T-cell (primary cell): Measurements from ENCODE around the gene ARHGAP32. TPM values are rescaled to one million over a fixed set of nuclear protein-coding genes. Genes with fewer than 3 reads are reported as not detected.

Experiments
- ATAC-seq, 4 experiments: fragments of 200-7000 bp in 3 of 4; fragments of 150-1000 bp in 1 of 4; cut with Tn5 transposase; replicated peaks in 1 of 4; 1 replicate in 3 of 4; 2 replicates in 1 of 4; pipeline ENCODE4 v1.10.0; 2021; ENCODE audit warnings: moderate library complexity in 3 of 4, mild to moderate bottlenecking in 2 of 4, moderate number of reproducible peaks in 1 of 4
- CTCF ChIA-PET, 2 donors: fragments of 300-600 bp; sonication (Branson Sonifier 250); formaldehyde crosslinking; loops; one replicate each; lab custom pipeline; 2022; ENCODE audit warnings: antibody characterized with exemption in 2 of 2; lab: Charles Lee
- POLR2A ChIA-PET, 2 donors: fragments of 300-600 bp; sonication (Branson Sonifier 250); formaldehyde crosslinking; loops; one replicate each; lab custom pipeline; 2022; ENCODE audit warnings: antibody characterized with exemption in 2 of 2; lab: Charles Lee
- DNase-seq, 35 experiments: peaks; one replicate each; pipeline versions ENCODE4 v3.0.0 to v3.0.0-alpha.2; 2013 to 2023
- H3K27ac ChIP-seq: one replicate; pipeline ENCODE4 v1.5.1; 2013; ENCODE audit warnings: low read length
- H3K27me3 ChIP-seq, 2 experiments: replicated peaks in 1 of 2; 1 replicate in 1 of 2; 2 replicates in 1 of 2; pipeline versions ENCODE4 v1.6.1 to v1.7.0; 2013; ENCODE audit warnings: low read length in 1 of 2, mixed read lengths in 1 of 2; ENCODE audit not compliant: control insufficient read depth in 2 of 2, insufficient read depth in 2 of 2; ENCODE audit errors: extremely low read depth in 1 of 2
- H3K36me3 ChIP-seq, 2 donors: 1 replicate in 1 of 2; 2 replicates in 1 of 2; pipeline versions ENCODE4 v1.6.1 to v1.7.0; 2013; ENCODE audit warnings: low read length in 1 of 2; ENCODE audit not compliant: control insufficient read depth in 2 of 2, insufficient read depth in 1 of 2; ENCODE audit errors: extremely low read depth in 1 of 2
- H3K4me1 ChIP-seq, 2 experiments: 1 replicate in 1 of 2; 2 replicates in 1 of 2; pipeline versions ENCODE4 v1.6.1 to v1.7.0; 2013; ENCODE audit warnings: low read length in 2 of 2, mixed read lengths in 1 of 2; ENCODE audit not compliant: insufficient read depth in 2 of 2, control insufficient read depth in 1 of 2; ENCODE audit errors: extremely low read depth in 1 of 2
- H3K4me3 ChIP-seq, 2 donors: 1 replicate in 1 of 2; 2 replicates in 1 of 2; pipeline versions ENCODE4 v1.5.1 to v1.7.0; 2013; ENCODE audit warnings: mild to moderate bottlenecking in 2 of 2, low read length in 1 of 2, moderate library complexity in 1 of 2; ENCODE audit not compliant: control insufficient read depth in 1 of 2; ENCODE audit errors: extremely low read depth in 1 of 2
- H3K9me3 ChIP-seq: 2 replicates; pipeline ENCODE4 v1.7.0; 2013
- H3K27ac Mint-ChIP-seq, 2 donors: one replicate each; pipeline ENCODE4 v1.8.0; 2020 to 2021; ENCODE audit warnings: mild to moderate bottlenecking in 2 of 2, mixed read lengths in 2 of 2
- H3K27me3 Mint-ChIP-seq, 2 donors: one replicate each; pipeline ENCODE4 v1.8.0; 2021 to 2022; ENCODE audit warnings: mixed read lengths in 2 of 2
- H3K36me3 Mint-ChIP-seq: one replicate; pipeline ENCODE4 v1.8.0; 2021; ENCODE audit warnings: mixed read lengths
- H3K4me1 Mint-ChIP-seq, 3 donors: one replicate each; pipeline ENCODE4 v1.8.0; 2020 to 2022; ENCODE audit warnings: mixed read lengths in 3 of 3, mild to moderate bottlenecking in 1 of 3
- H3K4me3 Mint-ChIP-seq, 3 donors: one replicate each; pipeline ENCODE4 v1.8.0; 2020 to 2022; ENCODE audit warnings: mild to moderate bottlenecking in 3 of 3, mixed read lengths in 3 of 3, moderate library complexity in 3 of 3
- H3K9me3 Mint-ChIP-seq, 3 donors: one replicate each; pipeline ENCODE4 v1.8.0; 2020 to 2022; ENCODE audit warnings: mixed read lengths in 3 of 3
- WGBS: methylation state at CpG from one replicate; pipeline ENCODE4 v1.1.5; 2013; ENCODE audit warnings: missing lambda C conversion rate; ENCODE audit not compliant: insufficient coverage; 5-methylcytosine and 5-hydroxymethylcytosine counted together
- total RNA-seq, 35 experiments: library from RNA in 6 of 35; stranded (reverse) in 6 of 35; fragments of 120-200 nt in 1 of 35; gene quantifications; one replicate each; pipeline versions ENCODE4 v1.2.1 to v1.2.4 and lab custom pipeline; 2013 to 2026

Gene ARHGAP32
- total RNA-seq, 5 donors from 2014 or later (not counting 1 experiment from before 2014, with no cell fraction given), result 4.4 to 7.8 (median 6.5) TPM

DNA sequence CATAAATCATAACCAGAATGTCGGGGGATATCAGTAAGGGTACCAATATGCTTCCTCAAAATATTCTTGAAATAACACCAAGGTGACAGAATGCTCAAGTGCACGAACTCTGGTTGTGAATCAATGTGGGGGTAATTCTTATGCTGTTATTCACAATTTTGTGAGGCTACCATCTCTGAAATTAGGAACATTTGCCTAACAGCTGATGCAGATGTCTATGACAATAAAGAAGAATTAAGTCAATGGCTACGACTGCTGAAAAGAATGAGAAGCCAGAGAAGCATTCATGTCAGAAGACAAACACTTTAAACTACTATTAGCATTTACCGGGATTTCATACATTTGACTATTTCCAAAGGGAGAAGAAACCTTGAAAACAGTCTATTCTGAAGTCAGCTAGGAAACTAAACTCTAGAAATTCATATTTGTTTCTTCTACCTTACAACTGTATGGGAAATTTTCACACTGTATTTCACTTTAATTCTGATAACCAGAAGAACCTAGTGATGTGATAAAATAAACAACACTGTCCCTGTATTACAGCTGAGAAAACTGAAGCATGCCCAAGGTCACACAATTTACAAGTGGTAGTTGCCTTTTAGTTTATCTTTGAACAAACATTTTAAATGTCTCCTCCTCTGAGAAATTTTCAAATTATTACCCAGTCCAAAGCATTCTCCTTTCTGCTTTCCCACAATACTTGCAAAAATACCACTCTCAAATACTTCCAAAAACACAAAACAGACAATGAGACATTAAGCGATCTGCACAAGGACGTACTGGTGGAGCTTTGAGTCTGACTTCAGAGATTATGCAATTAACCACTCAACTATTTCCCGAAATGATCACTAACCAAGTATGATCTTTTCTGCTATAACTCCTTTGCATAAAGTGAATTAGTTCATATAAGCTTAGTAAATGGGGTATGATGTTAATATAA, 18.0 kb upstream of the ARHGAP32 start:
- Mint-ChIP-seq H3K4me3 (no peak overlapping the region), H3K9me3 (peaks cover 0 to 3% (median 0%) of the 10 kb centered on the region in 3 donors), H3K27me3 (peaks cover 0 to 2% of the 10 kb centered on the region in 2 donors), H3K36me3 (no peaks in the 10 kb centered on the region), H3K4me1 (peaks cover 0 to 5% (median 4%) of the 10 kb centered on the region in 3 donors), H3K27ac (no peak overlapping the region)
- ATAC-seq, result no peak
- ChIA-PET CTCF (no interaction called here), POLR2A (no interaction called here)
- Histone ChIP-seq H3K4me3 (no peak overlapping the region), H3K9me3 (no peaks in the 10 kb centered on the region), H3K4me1 (peaks cover 0 to under 1% of the 10 kb centered on the region in 2 experiments), H3K27me3 (no peaks in the 10 kb centered on the region), H3K27ac (no peak overlapping the region), H3K36me3 (no peaks in the 10 kb centered on the region)
- WGBS, result no CpG with 5 or more reads among the region's 7 CpGs
- no peak for DNase-seq

- H3K27ac Mint-ChIP-seq, result no peak overlapping the region
- Histone ChIP-seq H3K27ac (no peak overlapping the region), H3K9me3 (no peaks in the 10 kb centered on the region), H3K27me3 (no peaks in the 10 kb centered on the region), H3K4me3 (no peak overlapping the region), H3K4me1 (no peaks in the 10 kb centered on the region), H3K36me3 (no peaks in the 10 kb centered on the region)
- ChIA-PET POLR2A (no interaction called here), CTCF (interaction anchor here in 1 of 2 donors (0.7 kb wide), 1 partner anchor 1165 kb away, joined by 3 read pairs; no protein-coding TSS in a partner anchor)
- peaks cover 0 to 2% of the 10 kb centered on the region in 2 donors for H3K27me3 Mint-ChIP-seq
- DNase-seq, result no peak
- no peak overlapping the region for H3K4me3 Mint-ChIP-seq
- peaks cover 0 to 3% (median 0%) of the 10 kb centered on the region in 3 donors for H3K9me3 Mint-ChIP-seq
- no peak for ATAC-seq
- peaks cover 0 to 5% (median 2%) of the 10 kb centered on the region in 3 donors for H3K4me1 Mint-ChIP-seq
- WGBS, result no CpG with 5 or more reads among the region's 1 CpG
- H3K36me3 Mint-ChIP-seq, result no peaks in the 10 kb centered on the region
These were observed 16.7 kb upstream of the ARHGAP32 start for GRCh38 chr11:129208863-129209262.

DNA sequence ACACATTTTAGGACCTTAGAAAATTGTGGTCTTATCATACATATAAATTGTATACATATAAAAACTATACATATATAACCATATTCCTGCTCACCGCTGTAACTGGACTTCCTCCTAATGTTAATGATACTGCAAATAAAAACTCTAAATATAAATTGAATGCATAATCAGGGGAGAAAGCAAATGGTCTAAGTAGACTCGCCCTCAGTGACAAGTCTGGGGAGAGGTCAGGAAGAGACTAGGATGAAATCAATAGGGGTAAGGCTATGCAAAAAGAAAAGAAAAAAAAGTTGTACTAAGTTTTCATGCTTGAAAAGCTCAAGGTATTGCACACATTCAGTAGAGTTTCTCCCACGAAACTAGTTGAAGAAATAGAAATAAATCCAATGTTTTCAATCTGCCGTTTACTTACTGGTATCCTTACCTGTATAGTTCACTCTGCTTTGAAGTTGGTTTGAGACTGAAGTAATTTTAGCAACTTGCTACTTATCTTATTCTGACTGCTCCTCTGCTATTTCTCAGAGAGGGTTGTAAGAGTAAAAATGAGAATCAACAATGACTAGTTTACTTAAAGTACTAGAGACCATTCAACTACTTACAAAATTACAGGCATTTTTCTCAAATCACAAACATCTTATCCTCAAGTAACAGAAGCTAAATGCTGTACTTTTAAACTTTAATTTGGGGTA, 12.2 kb upstream of the ARHGAP32 start:
- DNase-seq, result no peak
- no peak for ATAC-seq
- WGBS, result no CpG with 5 or more reads among the region's 4 CpGs
- H3K4me1 ChIP-seq, result peaks cover 0 to 11% of the 10 kb centered on the region in 2 experiments
- Mint-ChIP-seq H3K27me3 (no peaks in the 10 kb centered on the region), H3K4me3 (no peak overlapping the region), H3K36me3 (peaks cover 4% of the 10 kb centered on the region), H3K27ac (no peak overlapping the region), H3K9me3 (peaks cover 0 to 5% (median 3%) of the 10 kb centered on the region in 3 donors), H3K4me1 (peaks cover 4 to 17% (median 11%) of the 10 kb centered on the region in 3 donors)
- H3K4me3 ChIP-seq, result no peak overlapping the region
- ChIA-PET POLR2A (no interaction called here), CTCF (no interaction called here)
- no peaks in the 10 kb centered on the region for H3K36me3 ChIP-seq
- H3K27me3 ChIP-seq, result no peaks in the 10 kb centered on the region
- no peaks in the 10 kb centered on the region for H3K9me3 ChIP-seq
- H3K27ac ChIP-seq, result no peak overlapping the region

DNA sequence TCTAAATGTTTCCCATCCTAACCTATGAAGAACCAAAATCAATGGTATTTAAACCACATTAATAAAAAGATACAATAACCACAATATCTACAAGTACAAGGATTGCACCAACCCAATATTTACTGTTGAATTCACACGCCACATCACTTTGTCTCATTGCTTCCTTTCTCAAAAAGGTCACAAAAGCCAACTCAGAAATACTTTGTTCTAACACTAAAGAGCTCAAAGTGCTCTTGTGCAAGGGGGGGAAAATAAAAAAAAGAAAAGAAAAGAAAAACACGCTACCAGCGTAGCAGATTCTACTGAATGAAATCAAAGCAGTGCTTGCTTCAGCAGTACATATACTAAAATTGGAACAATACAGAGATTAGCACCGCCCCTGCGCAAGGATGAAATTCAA, 10.5 kb upstream of the ARHGAP32 start:
- H3K27ac Mint-ChIP-seq, result no peak overlapping the region
- H3K27me3 Mint-ChIP-seq, result no peaks in the 10 kb centered on the region
- CTCF ChIA-PET, result no interaction called here
- H3K4me3 Mint-ChIP-seq, result no peak overlapping the region
- POLR2A ChIA-PET, result no interaction called here
- H3K36me3 Mint-ChIP-seq, result peaks cover 11% of the 10 kb centered on the region
- ATAC-seq, result no peak
- H3K27ac ChIP-seq, result no peak overlapping the region
- H3K4me3 ChIP-seq, result no peak overlapping the region
- H3K4me1 ChIP-seq, result peaks cover 0 to 11% of the 10 kb centered on the region in 2 experiments
- H3K27me3 ChIP-seq, result no peaks in the 10 kb centered on the region
- WGBS, result 50% methylated on average over 1 of the region's 5 CpGs
- peaks cover 4 to 17% (median 11%) of the 10 kb centered on the region in 3 donors for H3K4me1 Mint-ChIP-seq
- H3K36me3 ChIP-seq, result no peaks in the 10 kb centered on the region
- H3K9me3 ChIP-seq, result no peaks in the 10 kb centered on the region
- H3K9me3 Mint-ChIP-seq, result peaks cover 6 to 12% (median 11%) of the 10 kb centered on the region in 3 donors
- DNase-seq, result no peak

DNA sequence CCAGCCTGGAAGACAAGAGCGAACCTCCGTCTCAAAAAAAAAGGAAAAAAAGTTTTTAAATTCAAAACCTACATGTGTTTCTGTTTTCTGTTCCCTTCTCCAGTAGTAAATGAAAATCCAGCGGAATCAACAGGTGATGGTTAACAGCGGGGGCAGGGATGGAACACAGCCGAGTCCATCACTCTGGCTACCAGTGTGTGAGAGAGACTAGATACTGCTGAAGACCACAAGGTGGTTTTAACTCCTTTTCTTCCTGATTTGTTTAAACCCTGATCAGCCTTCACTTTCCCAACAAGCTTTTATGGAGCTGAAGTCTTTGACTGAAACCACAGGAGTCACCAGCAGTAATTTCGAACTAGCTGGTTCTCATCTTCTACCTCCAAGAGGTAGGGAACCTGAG, 3.6 kb upstream of the ARHGAP32 start:
- no peaks in the 10 kb centered on the region for H3K9me3 ChIP-seq
- no peak overlapping the region for H3K4me3 ChIP-seq
- no peak overlapping the region for H3K4me3 Mint-ChIP-seq
- ChIA-PET POLR2A (no interaction called here), CTCF (no interaction called here)
- DNase-seq (no peak), ATAC-seq (no peak)
- H3K4me1 ChIP-seq, result peaks cover 0 to 2% of the 10 kb centered on the region in 2 experiments
- H3K9me3 Mint-ChIP-seq, result peaks cover 6 to 12% (median 11%) of the 10 kb centered on the region in 3 donors
- no peak overlapping the region for H3K27ac Mint-ChIP-seq
- no peaks in the 10 kb centered on the region for H3K27me3 Mint-ChIP-seq
- WGBS, result no CpG with 5 or more reads among the region's 6 CpGs
- no peaks in the 10 kb centered on the region for H3K36me3 ChIP-seq
- H3K4me1 Mint-ChIP-seq, result no peaks in the 10 kb centered on the region
- H3K36me3 Mint-ChIP-seq, result peaks cover 11% of the 10 kb centered on the region
- H3K27ac ChIP-seq, result no peak overlapping the region
- H3K27me3 ChIP-seq, result no peaks in the 10 kb centered on the region

DNA sequence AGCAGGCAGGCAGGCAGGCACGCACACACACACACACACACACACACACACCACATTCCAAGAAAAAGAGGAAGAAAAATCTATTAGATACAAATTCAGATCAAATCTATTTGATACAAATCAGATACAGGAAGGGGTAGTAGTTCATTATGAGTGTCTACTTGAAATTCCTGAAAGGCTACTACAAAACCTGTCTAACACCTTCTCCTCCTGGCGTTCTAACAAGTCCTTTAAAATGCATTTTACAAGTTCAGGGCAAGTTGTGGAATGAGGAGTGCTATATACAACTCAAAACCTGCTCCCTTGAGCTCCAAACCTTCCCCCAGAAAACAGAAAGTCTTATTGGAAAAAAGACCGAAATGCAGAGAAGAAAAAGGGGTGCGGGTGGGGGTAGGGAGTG, 476 bp downstream of the ARHGAP32 start:
- ChIA-PET POLR2A (no interaction called here), CTCF (no interaction called here)
- peaks cover 0 to 2% of the 10 kb centered on the region in 2 experiments for H3K4me1 ChIP-seq
- H3K9me3 ChIP-seq, result no peaks in the 10 kb centered on the region
- Mint-ChIP-seq H3K27ac (no peak overlapping the region), H3K4me1 (no peaks in the 10 kb centered on the region), H3K4me3 (no peak overlapping the region), H3K27me3 (peaks cover 0 to 2% of the 10 kb centered on the region in 2 donors), H3K9me3 (peaks cover 5 to 6% (median 6%) of the 10 kb centered on the region in 3 donors), H3K36me3 (no peaks in the 10 kb centered on the region)
- ATAC-seq (no peak), DNase-seq (no peak)
- H3K27ac ChIP-seq, result no peak overlapping the region
- no peaks in the 10 kb centered on the region for H3K27me3 ChIP-seq
- H3K4me3 ChIP-seq, result no peak overlapping the region
- no peaks in the 10 kb centered on the region for H3K36me3 ChIP-seq
- no CpG with 5 or more reads among the region's 4 CpGs for WGBS
